ENCODE results near the gene AHI1.
A peak's percentile ranks its signal among the peaks of the same experiment; 100 is the strongest.

The AHI1 gene

GRCh38 chr6:135325624-135326424 lies 171.7 kb downstream of the AHI1 start:
- TF ChIP-seq ZNF274 (IDR thresholded peaks at IDR 0.05; ENCODE audit: low read depth, low read length): no peak
- H3K4me3 ChIP-seq (ENCODE audit: low read length): no peak overlapping the region

DNA sequence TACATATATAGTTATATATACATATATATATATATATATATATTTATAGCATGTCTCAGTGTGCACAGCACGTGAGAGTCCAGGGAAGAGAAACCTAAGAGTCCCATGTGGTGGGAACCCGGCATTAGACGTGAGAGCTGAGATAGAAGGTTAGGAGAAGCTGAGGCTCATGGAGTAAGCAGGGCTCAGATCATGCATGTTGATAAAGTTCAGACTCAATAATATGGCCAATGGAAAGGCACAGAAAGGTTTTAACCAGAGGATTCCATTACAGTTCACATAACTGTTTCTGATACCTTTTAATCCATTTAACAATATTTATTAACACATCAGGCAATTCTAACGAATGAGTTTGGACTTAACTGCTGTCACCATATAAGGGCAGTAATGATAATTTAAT lies 173.0 kb downstream of the AHI1 start:
- no peak for TF ChIP-seq ZNF274 (IDR thresholded peaks at IDR 0.05; ENCODE audit: low read depth, low read length)
- H3K4me3 ChIP-seq (ENCODE audit: low read length): no peak overlapping the region

DNA sequence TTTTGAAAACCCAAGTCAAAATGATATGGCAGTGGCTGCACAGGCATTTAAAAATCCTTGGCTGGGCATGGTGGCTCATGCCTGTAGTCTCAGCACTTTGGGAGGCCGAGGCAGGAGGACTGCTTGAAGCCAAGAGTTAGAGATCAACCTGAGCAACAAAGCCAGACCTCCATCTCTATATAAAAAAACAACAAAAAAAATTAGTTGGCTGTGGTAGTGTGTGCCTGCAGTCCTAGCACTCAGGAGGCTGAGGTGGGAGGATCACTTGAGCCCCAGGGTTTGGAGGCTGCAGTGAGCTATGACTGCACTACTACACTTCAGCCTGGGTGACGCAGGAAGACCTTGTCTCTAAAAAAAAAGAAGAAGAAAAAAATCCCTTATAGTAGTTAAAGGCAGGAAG lies 173.6 kb downstream of the AHI1 start:
- TF ChIP-seq ZNF274 (IDR thresholded peaks at IDR 0.05; ENCODE audit: low read depth, low read length): no peak

DNA sequence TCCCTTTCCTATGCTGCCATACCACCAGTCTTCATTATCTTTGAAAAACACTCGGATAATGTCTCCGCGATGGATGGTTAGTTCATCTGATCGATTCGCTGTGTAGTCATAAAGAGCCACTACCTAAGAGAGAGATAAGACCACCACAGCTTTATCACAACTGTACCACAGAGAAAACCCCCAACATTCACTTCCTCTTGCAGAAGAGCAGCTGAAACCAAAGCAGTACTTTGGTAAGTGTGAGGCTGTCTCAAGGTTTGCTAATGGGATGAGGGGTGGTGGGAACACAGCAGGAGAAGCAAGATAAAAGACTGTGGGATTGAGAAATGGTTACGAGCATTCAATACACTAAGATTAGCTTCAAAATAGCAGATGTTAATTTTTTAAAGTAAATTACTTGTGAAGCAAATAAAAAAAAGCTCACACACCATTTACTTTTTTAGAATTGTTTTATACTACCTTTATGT lies 174.3 kb downstream of the AHI1 start:
- TF ChIP-seq ZNF274 (IDR thresholded peaks at IDR 0.05; ENCODE audit: low read depth, low read length): no peak
- no peak overlapping the region; the same call in 1 of the 2 replicates for H3K4me3 ChIP-seq (ENCODE audit: low read length)

More for the DNA sequence above, 173.6 kb downstream of the AHI1 start:
- no peak overlapping the region for H3K4me3 ChIP-seq (ENCODE audit: low read length)

DNA sequence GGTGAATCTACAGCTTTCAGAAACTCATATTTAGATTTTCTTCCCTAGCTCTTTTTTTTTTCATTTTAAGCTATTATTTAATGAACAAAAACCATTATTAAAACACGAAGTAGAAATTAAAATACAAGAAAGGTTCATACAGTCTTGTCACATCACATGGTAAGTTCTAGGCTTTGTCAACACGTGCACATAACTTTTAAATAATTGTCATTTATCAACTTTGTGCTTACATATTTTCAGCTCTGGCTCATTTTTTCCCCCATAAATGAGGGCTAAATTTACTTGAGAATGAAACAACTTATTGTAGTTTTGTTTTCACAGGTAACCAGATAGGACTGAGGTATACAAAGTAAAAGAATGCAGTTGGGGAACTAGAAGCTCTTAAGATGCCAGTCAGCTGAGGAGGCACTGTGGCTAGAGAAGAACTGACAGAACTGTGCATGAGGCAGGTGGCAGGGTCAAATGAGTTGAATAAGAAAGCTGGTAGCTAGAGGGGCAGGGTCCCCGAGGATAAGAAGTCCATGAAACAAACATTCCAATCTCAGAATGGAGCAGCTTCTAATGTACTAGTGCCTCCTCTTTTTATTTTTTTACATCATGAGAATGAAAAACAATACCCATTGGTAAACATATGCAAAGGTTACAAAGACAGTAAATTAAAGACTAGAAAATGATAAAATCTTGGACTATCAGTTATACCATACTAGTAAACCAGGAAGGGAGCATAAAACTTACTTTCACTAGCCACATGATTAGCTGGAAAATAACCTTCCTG lies 174.9 kb downstream of the AHI1 start:
- H3K4me3 ChIP-seq (ENCODE audit: low read length): peak overlapping the region; percentile 47
- no peak for TF ChIP-seq ZNF274 (IDR thresholded peaks at IDR 0.05; ENCODE audit: low read depth, low read length)

- no peak for TF ChIP-seq ZNF274 (IDR thresholded peaks at IDR 0.05; ENCODE audit: low read depth, low read length)
- H3K4me3 ChIP-seq (ENCODE audit: low read length): no peak overlapping the region
These were observed 176.6 kb downstream of the AHI1 start for GRCh38 chr6:135320721-135321621.

- H3K4me3 ChIP-seq (ENCODE audit: low read length): no peak overlapping the region
These were observed 177.7 kb downstream of the AHI1 start for GRCh38 chr6:135319819-135320218.

GRCh38 chr6:135318738-135319469 lies 178.6 kb downstream of the AHI1 start:
- no peak for TF ChIP-seq ZNF274 (IDR thresholded peaks at IDR 0.05; ENCODE audit: low read depth, low read length)
- no peak overlapping the region for H3K4me3 ChIP-seq (ENCODE audit: low read length)

More at GRCh38 chr6:135319819-135320218, 177.7 kb downstream of the AHI1 start:
- TF ChIP-seq ZNF274 (IDR thresholded peaks at IDR 0.05; ENCODE audit: low read depth, low read length): no peak

GRCh38 chr6:135314543-135314942 lies 183.0 kb downstream of the AHI1 start:
- no peak overlapping the region for H3K4me3 ChIP-seq (ENCODE audit: low read length)
- TF ChIP-seq ZNF274 (IDR thresholded peaks at IDR 0.05; ENCODE audit: low read depth, low read length): no peak

- H3K4me3 ChIP-seq (ENCODE audit: low read length): no peak overlapping the region
- TF ChIP-seq ZNF274 (IDR thresholded peaks at IDR 0.05; ENCODE audit: low read depth, low read length): no peak
These were observed 185.9 kb downstream of the AHI1 start for GRCh38 chr6:135311446-135312200.

DNA sequence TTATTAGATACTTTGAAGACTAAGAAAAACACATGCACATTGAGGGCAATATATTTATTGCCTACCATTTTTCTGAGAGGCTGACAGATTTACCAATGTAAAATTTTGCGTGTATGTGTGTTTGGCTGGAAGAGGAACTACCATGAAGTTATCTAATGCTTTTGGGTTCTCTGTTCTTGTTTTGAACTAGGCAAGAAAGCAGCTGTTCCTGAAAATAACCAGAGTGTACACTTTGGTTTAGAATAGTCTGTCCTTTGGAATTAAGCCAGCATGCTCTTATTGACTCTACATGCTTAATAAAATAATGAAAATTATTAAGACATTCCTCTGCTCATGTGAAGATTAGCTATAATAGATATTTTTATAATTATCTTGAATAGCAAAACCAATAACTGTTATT lies 187.2 kb downstream of the AHI1 start:
- H3K4me3 ChIP-seq (ENCODE audit: low read length): no peak overlapping the region
- TF ChIP-seq ZNF274 (IDR thresholded peaks at IDR 0.05; ENCODE audit: low read depth, low read length): no peak

DNA sequence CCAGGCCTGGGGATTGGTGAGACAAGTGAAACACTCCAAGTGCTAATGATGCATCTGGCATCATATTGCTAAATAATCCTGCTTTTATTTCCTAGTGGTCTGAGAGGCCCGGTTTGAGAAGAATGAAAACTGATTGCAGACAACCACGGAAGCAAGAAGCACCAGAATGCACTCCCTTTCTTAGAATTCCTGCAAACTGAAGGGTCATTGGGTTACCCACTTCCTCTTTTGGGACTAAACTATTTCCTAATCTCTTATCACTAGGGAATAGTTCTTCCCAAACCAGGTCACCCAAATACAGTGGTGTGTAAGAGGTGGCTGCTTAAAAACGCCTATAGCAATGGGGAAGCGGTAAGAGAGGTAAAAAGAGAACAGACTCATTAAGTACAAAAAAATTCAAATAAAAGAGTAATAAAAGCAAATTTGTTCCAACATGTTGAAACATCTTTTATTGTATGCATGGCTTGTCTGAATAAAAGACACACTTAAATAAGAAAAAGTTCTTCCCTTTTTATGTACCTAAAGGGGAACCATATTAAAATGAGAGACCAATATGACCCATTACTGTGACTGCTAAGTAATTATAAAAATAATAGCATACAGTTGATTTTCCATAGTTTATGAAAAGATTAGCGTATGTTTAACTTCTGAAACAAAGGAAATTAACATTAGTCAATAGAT lies 190.7 kb downstream of the AHI1 start:
- TF ChIP-seq ZNF274 (IDR thresholded peaks at IDR 0.05; ENCODE audit: low read depth, low read length): no peak
- H3K4me3 ChIP-seq (ENCODE audit: low read length): no peak overlapping the region
